HG03066 (cell line): ENCODE measurements around the gene NPAS3.

Experiments used
- ATAC-seq: cut with Tn5 transposase; IDR thresholded peaks from one replicate; pipeline ENCODE4 v1.9.1; 2021; ENCODE audit warnings: low read depth; ENCODE audit not compliant: unreplicated experiment

NPAS3 gene

GRCh38 chr14:33754261-33754660 is 815.6 kb downstream of the NPAS3 start:
- no peak for ATAC-seq

- no peak for ATAC-seq
Observed at GRCh38 chr14:33755358-33755757, 816.7 kb downstream of the NPAS3 start.

- no peak for ATAC-seq
Observed at GRCh38 chr14:33756833-33757232, 818.2 kb downstream of the NPAS3 start.

GRCh38 chr14:33758547-33758946 is 819.9 kb downstream of the NPAS3 start:
- no peak for ATAC-seq

- no peak for ATAC-seq
Observed at GRCh38 chr14:33762161-33762851, 823.6 kb downstream of the NPAS3 start.

- no peak for ATAC-seq
Observed at GRCh38 chr14:33764876-33765650, 826.4 kb downstream of the NPAS3 start.

- ATAC-seq = no peak
Observed at GRCh38 chr14:33767586-33768457, 829.1 kb downstream of the NPAS3 start.

GRCh38 chr14:33768458-33768830 is 829.8 kb downstream of the NPAS3 start:
- ATAC-seq = no peak

- ATAC-seq = no peak
Observed at GRCh38 chr14:33773205-33774030, 834.7 kb downstream of the NPAS3 start.

GRCh38 chr14:33774161-33774560 is 835.5 kb downstream of the NPAS3 start:
- no peak for ATAC-seq

GRCh38 chr14:33774723-33775470 is 836.2 kb downstream of the NPAS3 start:
- ATAC-seq = no peak

- ATAC-seq = no peak
Observed at GRCh38 chr14:33776871-33777270, 838.2 kb downstream of the NPAS3 start.

- no peak for ATAC-seq
Observed at GRCh38 chr14:33777681-33778080, 839.0 kb downstream of the NPAS3 start.

- ATAC-seq = no peak
Observed at GRCh38 chr14:33780035-33780434, 841.4 kb downstream of the NPAS3 start.

GRCh38 chr14:33781236-33781635 is 842.6 kb downstream of the NPAS3 start:
- ATAC-seq = no peak

GRCh38 chr14:33782923-33783322 is 844.2 kb downstream of the NPAS3 start:
- ATAC-seq = no peak

- ATAC-seq = no peak
Observed at GRCh38 chr14:33786091-33786825, 847.6 kb downstream of the NPAS3 start.

GRCh38 chr14:33788161-33788560 is 849.5 kb downstream of the NPAS3 start:
- no peak for ATAC-seq

- ATAC-seq = no peak
Observed at GRCh38 chr14:33790996-33791395, 852.3 kb downstream of the NPAS3 start.
